PFSK-1 (cell line): ENCODE data around the gene APBA3.

Experiments
- POLR2AphosphoS5 ChIP-seq: IDR thresholded peaks from 2 replicates; pipeline ENCODE4 v1.6.1; 2012; ENCODE audit warnings: low read depth, mild to moderate bottlenecking, control low read depth, low read length, moderate library complexity
- SIN3A ChIP-seq: IDR thresholded peaks from 2 replicates; pipeline ENCODE4 v1.6.1; 2012; ENCODE audit warnings: mild to moderate bottlenecking, low read length, moderate library complexity, borderline replicate concordance; ENCODE audit not compliant: insufficient read depth
- TF ChIP-seq, protein P1 (sequence below), 2 experiments: IDR thresholded peaks; 2 replicates each; pipeline versions ENCODE4 v1.6.1 to v1.8.0; 2011 to 2012; ENCODE audit warnings: low read depth in 2 of 2, low read length in 2 of 2, control low read depth in 1 of 2, inconsistent platforms in 1 of 2, mild to moderate bottlenecking in 1 of 2, moderate library complexity in 1 of 2; ENCODE audit not compliant: insufficient read depth in 1 of 2

DNA sequence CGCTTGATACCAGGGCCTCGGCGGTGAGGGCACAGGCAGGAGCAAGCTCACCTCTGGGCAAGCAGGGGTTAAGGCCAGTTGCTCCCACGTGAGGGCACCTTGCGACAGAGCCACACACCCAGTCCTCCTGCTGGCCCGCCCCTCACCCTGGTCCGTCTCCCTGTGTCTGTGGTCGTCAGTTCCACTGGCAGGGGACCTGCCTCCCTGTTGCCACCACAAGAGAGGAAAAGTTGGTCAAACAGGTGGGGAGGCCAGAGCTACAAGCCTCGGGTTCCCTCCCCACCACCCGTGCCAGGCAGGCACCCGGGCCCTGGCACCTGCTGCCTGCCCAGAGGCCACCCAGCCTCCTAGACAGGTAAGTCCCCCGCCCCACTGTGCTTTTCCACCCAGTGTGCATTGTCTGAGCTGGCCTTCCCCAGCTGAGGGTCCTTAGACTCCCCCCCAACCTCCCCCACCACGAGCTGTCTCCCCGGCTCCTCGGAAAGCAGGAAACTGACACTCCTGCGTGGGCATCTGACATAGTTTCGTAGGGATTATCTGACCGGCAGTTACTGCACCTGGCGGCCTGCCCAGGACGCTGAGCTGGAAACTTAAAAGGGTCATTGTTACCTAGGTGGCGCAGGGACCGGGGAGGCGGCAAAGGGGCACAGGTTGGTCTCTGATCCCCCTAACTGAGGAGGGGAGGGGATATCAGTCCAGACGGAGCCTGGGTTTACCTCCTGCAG lies 53.1 kb downstream of the APBA3 start, which contains the start of gene TJP3:
- TF ChIP-seq POLR2AphosphoS5, result no peak
- TF ChIP-seq, protein P1, sequence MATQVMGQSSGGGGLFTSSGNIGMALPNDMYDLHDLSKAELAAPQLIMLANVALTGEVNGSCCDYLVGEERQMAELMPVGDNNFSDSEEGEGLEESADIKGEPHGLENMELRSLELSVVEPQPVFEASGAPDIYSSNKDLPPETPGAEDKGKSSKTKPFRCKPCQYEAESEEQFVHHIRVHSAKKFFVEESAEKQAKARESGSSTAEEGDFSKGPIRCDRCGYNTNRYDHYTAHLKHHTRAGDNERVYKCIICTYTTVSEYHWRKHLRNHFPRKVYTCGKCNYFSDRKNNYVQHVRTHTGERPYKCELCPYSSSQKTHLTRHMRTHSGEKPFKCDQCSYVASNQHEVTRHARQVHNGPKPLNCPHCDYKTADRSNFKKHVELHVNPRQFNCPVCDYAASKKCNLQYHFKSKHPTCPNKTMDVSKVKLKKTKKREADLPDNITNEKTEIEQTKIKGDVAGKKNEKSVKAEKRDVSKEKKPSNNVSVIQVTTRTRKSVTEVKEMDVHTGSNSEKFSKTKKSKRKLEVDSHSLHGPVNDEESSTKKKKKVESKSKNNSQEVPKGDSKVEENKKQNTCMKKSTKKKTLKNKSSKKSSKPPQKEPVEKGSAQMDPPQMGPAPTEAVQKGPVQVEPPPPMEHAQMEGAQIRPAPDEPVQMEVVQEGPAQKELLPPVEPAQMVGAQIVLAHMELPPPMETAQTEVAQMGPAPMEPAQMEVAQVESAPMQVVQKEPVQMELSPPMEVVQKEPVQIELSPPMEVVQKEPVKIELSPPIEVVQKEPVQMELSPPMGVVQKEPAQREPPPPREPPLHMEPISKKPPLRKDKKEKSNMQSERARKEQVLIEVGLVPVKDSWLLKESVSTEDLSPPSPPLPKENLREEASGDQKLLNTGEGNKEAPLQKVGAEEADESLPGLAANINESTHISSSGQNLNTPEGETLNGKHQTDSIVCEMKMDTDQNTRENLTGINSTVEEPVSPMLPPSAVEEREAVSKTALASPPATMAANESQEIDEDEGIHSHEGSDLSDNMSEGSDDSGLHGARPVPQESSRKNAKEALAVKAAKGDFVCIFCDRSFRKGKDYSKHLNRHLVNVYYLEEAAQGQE (IDR thresholded peaks at IDR 0.05; ENCODE audit: insufficient read depth in 1 of 2, low read depth in 2 of 2, low read length in 2 of 2), result no peak
- no peak for TF ChIP-seq SIN3A
